ENCODE data around the gene RPGR.

DNA sequence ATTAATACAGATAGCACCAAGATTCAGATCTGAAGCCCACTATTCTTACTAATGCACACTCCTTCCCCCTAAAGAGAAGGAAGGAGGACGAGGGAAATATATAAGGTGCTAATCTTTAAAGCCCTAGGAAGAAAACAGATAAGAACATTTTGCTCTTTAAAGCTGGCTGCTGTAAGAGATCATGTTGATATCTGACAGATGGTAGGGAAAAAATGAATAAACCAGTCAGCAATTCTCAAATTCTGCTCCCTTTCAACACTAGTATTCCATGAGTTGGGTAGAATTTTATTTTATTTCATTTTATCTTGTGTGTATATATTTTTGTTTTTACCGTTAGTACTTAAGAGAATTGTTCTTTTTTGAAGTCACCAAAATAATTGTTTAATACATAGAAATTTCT, 44.3 kb upstream of the RPGR start:
- TF ChIP-seq POLR2AphosphoS5 (IDR thresholded peaks at IDR 0.05) (no peak), POLR2A (IDR thresholded peaks at IDR 0.05) (no peak)
- TF ChIP-seq, protein P1, sequence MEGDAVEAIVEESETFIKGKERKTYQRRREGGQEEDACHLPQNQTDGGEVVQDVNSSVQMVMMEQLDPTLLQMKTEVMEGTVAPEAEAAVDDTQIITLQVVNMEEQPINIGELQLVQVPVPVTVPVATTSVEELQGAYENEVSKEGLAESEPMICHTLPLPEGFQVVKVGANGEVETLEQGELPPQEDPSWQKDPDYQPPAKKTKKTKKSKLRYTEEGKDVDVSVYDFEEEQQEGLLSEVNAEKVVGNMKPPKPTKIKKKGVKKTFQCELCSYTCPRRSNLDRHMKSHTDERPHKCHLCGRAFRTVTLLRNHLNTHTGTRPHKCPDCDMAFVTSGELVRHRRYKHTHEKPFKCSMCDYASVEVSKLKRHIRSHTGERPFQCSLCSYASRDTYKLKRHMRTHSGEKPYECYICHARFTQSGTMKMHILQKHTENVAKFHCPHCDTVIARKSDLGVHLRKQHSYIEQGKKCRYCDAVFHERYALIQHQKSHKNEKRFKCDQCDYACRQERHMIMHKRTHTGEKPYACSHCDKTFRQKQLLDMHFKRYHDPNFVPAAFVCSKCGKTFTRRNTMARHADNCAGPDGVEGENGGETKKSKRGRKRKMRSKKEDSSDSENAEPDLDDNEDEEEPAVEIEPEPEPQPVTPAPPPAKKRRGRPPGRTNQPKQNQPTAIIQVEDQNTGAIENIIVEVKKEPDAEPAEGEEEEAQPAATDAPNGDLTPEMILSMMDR (IDR thresholded peaks at IDR 0.05), result no peak
